HEK293 (cell line): Measurements from ENCODE around the gene NPEPL1.

Experiments
- FEZF1 ChIP-seq: fragments of 450-650 bp; formaldehyde crosslinking; IDR thresholded peaks from 2 replicates; pipeline ENCODE4 v1.5.1; 2016; ENCODE audit warnings: missing biosample characterization, missing genetic modification characterization
- MYNN ChIP-seq: fragments of 450-650 bp; formaldehyde crosslinking; IDR thresholded peaks from 2 replicates; pipeline ENCODE4 v1.5.1; 2016; ENCODE audit warnings: missing biosample characterization, missing genetic modification characterization, borderline replicate concordance
- PRDM1 ChIP-seq: fragments of 450-650 bp; formaldehyde crosslinking; IDR thresholded peaks from 2 replicates; pipeline ENCODE4; 2016; ENCODE audit warnings: missing biosample characterization, missing genetic modification characterization
- YY1 ChIP-seq: fragments of 450-650 bp; formaldehyde crosslinking; IDR thresholded peaks from 2 replicates; pipeline ENCODE4 v1.5.1; 2018; ENCODE audit warnings: missing biosample characterization, missing genetic modification characterization
- ZBTB1 ChIP-seq: fragments of 450-650 bp; formaldehyde crosslinking; IDR thresholded peaks from 2 replicates; pipeline ENCODE4 v1.5.1; 2016; ENCODE audit warnings: missing biosample characterization, missing genetic modification characterization
- ZBTB11 ChIP-seq: fragments of 450-650 bp; formaldehyde crosslinking; conservative IDR thresholded peaks from 2 replicates; pipeline ENCODE4 v1.5.1; 2016; ENCODE audit warnings: low read depth, missing biosample characterization, missing genetic modification characterization
- ZNF133 ChIP-seq: fragments of 450-650 bp; formaldehyde crosslinking; IDR thresholded peaks from 2 replicates; pipeline ENCODE4 v1.5.1; 2016; ENCODE audit warnings: missing biosample characterization, missing genetic modification characterization
- ZNF707 ChIP-seq: fragments of 450-650 bp; formaldehyde crosslinking; IDR thresholded peaks from 2 replicates; pipeline ENCODE4 v1.5.1; 2016; ENCODE audit warnings: missing biosample characterization, missing genetic modification characterization
- TF ChIP-seq, protein P1 (sequence below): fragments of 450-650 bp; formaldehyde crosslinking; IDR thresholded peaks from 2 replicates; pipeline ENCODE4 v1.5.1; 2016; ENCODE audit warnings: missing biosample characterization, missing genetic modification characterization
- TF ChIP-seq, protein P2 (sequence below): fragments of 450-650 bp; formaldehyde crosslinking; IDR thresholded peaks from 2 replicates; pipeline ENCODE4 v1.5.1; 2016; ENCODE audit warnings: missing biosample characterization, missing genetic modification characterization
- TF ChIP-seq, protein P3 (sequence below): fragments of 450-650 bp; formaldehyde crosslinking; IDR thresholded peaks from 2 replicates; pipeline ENCODE4 v1.5.1; 2016; ENCODE audit warnings: missing biosample characterization, missing genetic modification characterization

DNA sequence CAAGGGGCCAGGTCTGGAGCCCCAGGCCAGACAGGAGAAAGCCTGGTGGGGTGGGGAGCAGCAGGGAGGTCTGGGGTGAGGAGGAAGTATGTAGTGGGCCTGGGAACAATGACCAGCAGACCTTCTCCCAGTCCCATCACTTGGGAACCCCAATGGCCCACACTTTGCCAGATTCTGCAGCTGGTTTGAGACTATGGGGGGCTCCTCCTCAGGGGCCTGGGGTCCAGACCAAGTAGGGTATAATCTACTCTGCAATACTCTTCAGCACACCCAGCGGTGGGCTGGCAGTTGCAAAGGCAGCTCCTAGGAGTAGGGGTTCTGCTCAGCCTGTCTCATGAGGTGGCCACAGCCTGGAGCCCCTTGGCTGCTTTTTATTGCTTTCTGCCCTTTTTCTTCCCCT, 52.8 kb downstream of the NPEPL1 start:
- TF ChIP-seq, protein P1, sequence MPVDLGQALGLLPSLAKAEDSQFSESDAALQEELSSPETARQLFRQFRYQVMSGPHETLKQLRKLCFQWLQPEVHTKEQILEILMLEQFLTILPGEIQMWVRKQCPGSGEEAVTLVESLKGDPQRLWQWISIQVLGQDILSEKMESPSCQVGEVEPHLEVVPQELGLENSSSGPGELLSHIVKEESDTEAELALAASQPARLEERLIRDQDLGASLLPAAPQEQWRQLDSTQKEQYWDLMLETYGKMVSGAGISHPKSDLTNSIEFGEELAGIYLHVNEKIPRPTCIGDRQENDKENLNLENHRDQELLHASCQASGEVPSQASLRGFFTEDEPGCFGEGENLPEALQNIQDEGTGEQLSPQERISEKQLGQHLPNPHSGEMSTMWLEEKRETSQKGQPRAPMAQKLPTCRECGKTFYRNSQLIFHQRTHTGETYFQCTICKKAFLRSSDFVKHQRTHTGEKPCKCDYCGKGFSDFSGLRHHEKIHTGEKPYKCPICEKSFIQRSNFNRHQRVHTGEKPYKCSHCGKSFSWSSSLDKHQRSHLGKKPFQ (tag by site-specific recombination): no peak
- TF ChIP-seq, protein P2, sequence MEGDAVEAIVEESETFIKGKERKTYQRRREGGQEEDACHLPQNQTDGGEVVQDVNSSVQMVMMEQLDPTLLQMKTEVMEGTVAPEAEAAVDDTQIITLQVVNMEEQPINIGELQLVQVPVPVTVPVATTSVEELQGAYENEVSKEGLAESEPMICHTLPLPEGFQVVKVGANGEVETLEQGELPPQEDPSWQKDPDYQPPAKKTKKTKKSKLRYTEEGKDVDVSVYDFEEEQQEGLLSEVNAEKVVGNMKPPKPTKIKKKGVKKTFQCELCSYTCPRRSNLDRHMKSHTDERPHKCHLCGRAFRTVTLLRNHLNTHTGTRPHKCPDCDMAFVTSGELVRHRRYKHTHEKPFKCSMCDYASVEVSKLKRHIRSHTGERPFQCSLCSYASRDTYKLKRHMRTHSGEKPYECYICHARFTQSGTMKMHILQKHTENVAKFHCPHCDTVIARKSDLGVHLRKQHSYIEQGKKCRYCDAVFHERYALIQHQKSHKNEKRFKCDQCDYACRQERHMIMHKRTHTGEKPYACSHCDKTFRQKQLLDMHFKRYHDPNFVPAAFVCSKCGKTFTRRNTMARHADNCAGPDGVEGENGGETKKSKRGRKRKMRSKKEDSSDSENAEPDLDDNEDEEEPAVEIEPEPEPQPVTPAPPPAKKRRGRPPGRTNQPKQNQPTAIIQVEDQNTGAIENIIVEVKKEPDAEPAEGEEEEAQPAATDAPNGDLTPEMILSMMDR: no peak
- no peak for TF ChIP-seq ZNF133 (tag by site-specific recombination)
- TF ChIP-seq MYNN: no peak
- no peak for TF ChIP-seq ZNF707 (tag by site-specific recombination)
- no peak for TF ChIP-seq PRDM1
- TF ChIP-seq, protein P3, sequence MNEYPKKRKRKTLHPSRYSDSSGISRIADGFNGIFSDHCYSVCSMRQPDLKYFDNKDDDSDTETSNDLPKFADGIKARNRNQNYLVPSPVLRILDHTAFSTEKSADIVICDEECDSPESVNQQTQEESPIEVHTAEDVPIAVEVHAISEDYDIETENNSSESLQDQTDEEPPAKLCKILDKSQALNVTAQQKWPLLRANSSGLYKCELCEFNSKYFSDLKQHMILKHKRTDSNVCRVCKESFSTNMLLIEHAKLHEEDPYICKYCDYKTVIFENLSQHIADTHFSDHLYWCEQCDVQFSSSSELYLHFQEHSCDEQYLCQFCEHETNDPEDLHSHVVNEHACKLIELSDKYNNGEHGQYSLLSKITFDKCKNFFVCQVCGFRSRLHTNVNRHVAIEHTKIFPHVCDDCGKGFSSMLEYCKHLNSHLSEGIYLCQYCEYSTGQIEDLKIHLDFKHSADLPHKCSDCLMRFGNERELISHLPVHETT (tag by site-specific recombination): no peak
- no peak for TF ChIP-seq ZBTB11
- no peak for TF ChIP-seq FEZF1 (tag by site-specific recombination)
- TF ChIP-seq ZBTB1 (tag by site-specific recombination): no peak
- TF ChIP-seq YY1 (tag by site-specific recombination): no peak
